Measurements from ENCODE around the gene SLC41A3.

DNA sequence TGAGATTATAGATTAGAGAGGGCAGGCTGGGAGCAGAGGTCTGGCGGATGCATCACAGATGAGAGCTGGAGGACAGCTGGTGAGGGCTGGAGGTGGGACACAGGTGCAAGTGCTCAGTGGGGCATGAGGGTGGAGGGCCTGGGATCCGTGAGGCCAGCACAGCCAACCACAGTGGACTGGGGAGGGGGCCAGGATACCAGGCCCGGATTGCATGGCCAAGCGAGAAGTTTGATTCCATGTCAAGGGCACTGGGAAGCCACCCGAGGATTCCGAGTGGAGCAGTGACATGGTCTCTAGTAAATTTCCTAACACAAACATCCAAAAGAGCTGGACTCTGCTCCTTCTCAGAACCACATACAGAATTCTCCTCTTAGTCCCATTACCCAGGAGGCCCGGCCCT is 44.0 kb upstream of the SLC41A3 start:
- TF ChIP-seq POLR2A (IDR thresholded peaks at IDR 0.05; ENCODE audit: low read length): no peak
- TF ChIP-seq GATA1 (IDR thresholded peaks at IDR 0.05; ENCODE audit: low read depth, low read length): no peak

Data from erythroblast (primary cell).